ENCODE measurements around the gene C1orf35. TPM values are rescaled to one million over a fixed set of nuclear protein-coding genes. Genes with fewer than 3 reads are reported as not detected.

C1orf35 gene
- total and polyA plus RNA-seq, 2 of the 8 experiments (the other 6 are each of a cell fraction or from before 2014, with no cell fraction given) = 18.6 to 19.9 TPM

DNA sequence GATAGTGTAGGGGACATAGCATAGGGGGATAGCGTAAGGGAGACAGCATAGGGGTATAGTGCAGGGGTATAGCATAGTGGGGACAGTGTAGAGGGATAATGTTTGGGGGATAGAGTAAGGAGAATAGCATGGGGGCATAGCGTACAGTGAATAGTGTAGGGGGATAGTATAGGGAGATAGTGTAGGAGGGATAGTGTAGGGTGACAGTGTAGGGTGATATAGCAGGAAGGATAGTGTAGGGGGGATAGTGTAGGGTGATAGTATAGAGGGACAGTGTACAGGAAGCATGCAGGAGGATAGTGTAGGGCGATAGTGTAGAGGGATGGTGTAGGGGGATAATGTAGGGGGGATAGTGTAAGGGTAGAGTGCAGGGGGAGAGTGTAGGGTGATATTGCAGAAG lies 32.3 kb downstream of the C1orf35 start:
- Histone ChIP-seq H3K9ac (replicated peaks in 1 of 4; ENCODE audit: extremely low read depth in 1 of 4, low read depth in 3 of 4, low read length in 3 of 4) (no peak overlapping the region), H3K27ac (ENCODE audit: low read depth, low read length) (no peak overlapping the region), H3K4me1 (replicated peaks in 1 of 4; ENCODE audit: control insufficient read depth in 3 of 4, insufficient read depth in 4 of 4, low read length in 3 of 4) (peaks cover 0 to 8% (median 0%) of the 10 kb centered on the region in 4 experiments; a peak in 2 of 7 replicates), H3K79me2 (ENCODE audit: control insufficient read depth in 1 of 2, insufficient read depth in 2 of 2, low read length in 2 of 2) (no peaks in the 10 kb centered on the region), H3K36me3 (ENCODE audit: control insufficient read depth in 2 of 4, insufficient read depth in 4 of 4, low read length in 3 of 4) (no peaks in the 10 kb centered on the region), H2BK120ac (replicated peaks; ENCODE audit: low read depth, low read length) (no peak overlapping the region), H3K4me3 (ENCODE audit: extremely low read depth in 1 of 4, insufficient read depth in 2 of 4, low read depth in 3 of 4, low read length in 4 of 4) (no peak overlapping the region), H4K91ac (replicated peaks; ENCODE audit: insufficient read length, low read length) (no peak overlapping the region), H2BK5ac (ENCODE audit: low read depth, low read length) (no peak overlapping the region), H2BK15ac (ENCODE audit: low read length) (no peak overlapping the region), H3K9me3 (ENCODE audit: insufficient read depth in 2 of 2, low read depth in 1 of 2, low read length in 1 of 2) (no peaks in the 10 kb centered on the region), H4K8ac (ENCODE audit: extremely low read depth, insufficient read depth, low read length) (no peak overlapping the region), H4K20me1 (replicated peaks in 1 of 2; ENCODE audit: control insufficient read depth in 1 of 2, insufficient read depth in 2 of 2, low read length in 2 of 2) (peaks cover 3 to 16% of the 10 kb centered on the region in 2 experiments), H3K18ac (ENCODE audit: extremely low read depth, low read length) (no peak overlapping the region), H3K4me2 (ENCODE audit: insufficient read depth in 1 of 2, low read depth in 2 of 2, low read length in 2 of 2) (no peak overlapping the region), H3K27me3 (replicated peaks in 1 of 4; ENCODE audit: control insufficient read depth in 3 of 4, extremely low read depth in 1 of 4, insufficient read depth in 3 of 4, low read length in 3 of 4) (peaks cover 33 to 91% (median 85%) of the 10 kb centered on the region in 4 experiments), H3K79me1 (ENCODE audit: low read depth, low read length) (no peaks in the 10 kb centered on the region), H3K14ac (ENCODE audit: insufficient read length) (no peak overlapping the region), H2BK12ac (ENCODE audit: low read depth, low read length) (no peak overlapping the region), H3K23ac (ENCODE audit: insufficient read length) (no peak overlapping the region), H3K23me2 (ENCODE audit: low read depth, low read length) (peaks cover 26% of the 10 kb centered on the region; the same call in 1 of the 2 replicates), H2BK20ac (ENCODE audit: low read length) (no peak overlapping the region), H3K4ac (replicated peaks; ENCODE audit: insufficient read length, low read depth, low read length) (no peak overlapping the region), H2AFZ (ENCODE audit: low read length) (no peak overlapping the region), H2AK5ac (ENCODE audit: low read depth, low read length) (no peak overlapping the region), H3K56ac (replicated peaks; ENCODE audit: insufficient read length, low read depth, low read length) (no peak overlapping the region), H4K5ac (ENCODE audit: insufficient read length, low read depth, low read length) (no peak overlapping the region)
- FAIRE-seq (no peak), DNase-seq (ENCODE audit: low read depth in 1 of 2, low spot score in 2 of 2) (no peak)
- TF ChIP-seq POLR2AphosphoS5 (IDR thresholded peaks at IDR 0.05; ENCODE audit: low read depth, low read length) (peak; percentile 74; the same call in 1 of the 2 replicates), ZNF274 (IDR thresholded peaks at IDR 0.05; ENCODE audit: borderline replicate concordance, extremely low read depth, low read length) (peak; percentile 46), ATF3 (IDR thresholded peaks at IDR 0.05; ENCODE audit: insufficient read depth, low read depth, low read length) (no peak)
- WGBS, 2 experiments (ENCODE audit: extremely low coverage in 1 of 2, insufficient coverage in 1 of 2, insufficient read length in 1 of 2, insufficient replicate concordance in 2 of 2, low coverage in 1 of 2, low lambda C conversion rate in 2 of 2, missing lambda C conversion rate in 1 of 2) = 65 to 100% methylated on average over 2 to 3 of the region's 3 CpGs
- POLR2A ChIA-PET (ENCODE audit: partially characterized antibody) = no interaction called here
- CTCF ChIA-PET (ENCODE audit: partially characterized antibody) = no interaction called here
